Ishikawa (cell line): ENCODE measurements around the gene RPL6.

ENCODE experiments used
- CEBPB ChIP-seq: IDR thresholded peaks from 2 replicates; pipeline ENCODE4 v1.6.1; 2012
- CREB1 ChIP-seq: IDR thresholded peaks from 2 replicates; pipeline ENCODE4 v1.6.1; 2012; ENCODE audit warnings: low read depth
- EGR1 ChIP-seq: IDR thresholded peaks from 2 replicates; pipeline ENCODE4 v1.6.1; 2012
- EP300 ChIP-seq: IDR thresholded peaks from 2 replicates; pipeline ENCODE4 v1.6.1; 2012; ENCODE audit warnings: borderline replicate concordance
- FOXM1 ChIP-seq: IDR thresholded peaks from 2 replicates; pipeline ENCODE4 v1.6.1; 2012; ENCODE audit warnings: low read depth, borderline replicate concordance
- NFIC ChIP-seq: IDR thresholded peaks from 2 replicates; pipeline ENCODE4 v1.6.1; 2012
- RAD21 ChIP-seq: IDR thresholded peaks from 2 replicates; pipeline ENCODE4 v1.6.1; 2012; ENCODE audit warnings: low read depth
- REST ChIP-seq: IDR thresholded peaks from 2 replicates; pipeline ENCODE4 v1.6.1; 2012; ENCODE audit warnings: low read depth, mild to moderate bottlenecking
- TAF1 ChIP-seq: IDR thresholded peaks from 2 replicates; pipeline ENCODE4 v1.6.1; 2012; ENCODE audit warnings: low read depth, mild to moderate bottlenecking
- TCF12 ChIP-seq: IDR thresholded peaks from 2 replicates; pipeline ENCODE4 v1.6.1; 2012; ENCODE audit warnings: low read depth
- TEAD4 ChIP-seq: IDR thresholded peaks from 2 replicates; pipeline ENCODE4 v1.6.1; 2012
- YY1 ChIP-seq: IDR thresholded peaks from 2 replicates; pipeline ENCODE4 v1.6.1; 2012; ENCODE audit warnings: low read depth
- ZBTB7A ChIP-seq: IDR thresholded peaks from 2 replicates; pipeline ENCODE4 v1.6.1; 2012; ENCODE audit warnings: low read depth
- TF ChIP-seq, protein P1 (sequence below): IDR thresholded peaks from 2 replicates; pipeline ENCODE4 v1.6.1; 2012
- TF ChIP-seq, protein P2 (sequence below): IDR thresholded peaks from 2 replicates; pipeline ENCODE4 v1.6.1; 2012

RPL6 gene

DNA sequence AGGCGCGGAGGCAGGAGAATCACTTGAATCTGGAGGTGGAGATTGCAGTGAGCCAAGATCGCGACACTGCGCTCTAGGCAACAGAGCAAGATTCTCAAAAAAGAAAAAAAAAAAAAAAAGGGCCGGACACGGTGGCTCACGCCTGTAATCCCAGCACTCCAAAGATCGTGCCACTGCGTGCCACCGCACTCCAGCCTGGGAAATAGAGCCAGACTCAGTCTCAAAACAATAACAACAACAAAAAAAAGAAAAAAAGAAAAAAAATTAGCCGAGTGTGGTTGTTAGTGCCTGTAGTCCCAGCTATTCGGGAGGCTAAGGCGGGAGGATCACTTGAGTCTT lies 470 bp upstream of the RPL6 start:
- no peak for TF ChIP-seq TCF12
- no peak for TF ChIP-seq NFIC
- TF ChIP-seq CREB1: no peak
- no peak for TF ChIP-seq REST
- TF ChIP-seq, protein P1, sequence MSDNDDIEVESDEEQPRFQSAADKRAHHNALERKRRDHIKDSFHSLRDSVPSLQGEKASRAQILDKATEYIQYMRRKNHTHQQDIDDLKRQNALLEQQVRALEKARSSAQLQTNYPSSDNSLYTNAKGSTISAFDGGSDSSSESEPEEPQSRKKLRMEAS: no peak
- no peak for TF ChIP-seq RAD21
- no peak for TF ChIP-seq EP300
- TF ChIP-seq, protein P2, sequence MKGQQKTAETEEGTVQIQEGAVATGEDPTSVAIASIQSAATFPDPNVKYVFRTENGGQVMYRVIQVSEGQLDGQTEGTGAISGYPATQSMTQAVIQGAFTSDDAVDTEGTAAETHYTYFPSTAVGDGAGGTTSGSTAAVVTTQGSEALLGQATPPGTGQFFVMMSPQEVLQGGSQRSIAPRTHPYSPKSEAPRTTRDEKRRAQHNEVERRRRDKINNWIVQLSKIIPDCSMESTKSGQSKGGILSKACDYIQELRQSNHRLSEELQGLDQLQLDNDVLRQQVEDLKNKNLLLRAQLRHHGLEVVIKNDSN: no peak
- no peak for TF ChIP-seq EGR1
- TF ChIP-seq TEAD4: no peak
- no peak for TF ChIP-seq YY1
- no peak for TF ChIP-seq CEBPB

DNA sequence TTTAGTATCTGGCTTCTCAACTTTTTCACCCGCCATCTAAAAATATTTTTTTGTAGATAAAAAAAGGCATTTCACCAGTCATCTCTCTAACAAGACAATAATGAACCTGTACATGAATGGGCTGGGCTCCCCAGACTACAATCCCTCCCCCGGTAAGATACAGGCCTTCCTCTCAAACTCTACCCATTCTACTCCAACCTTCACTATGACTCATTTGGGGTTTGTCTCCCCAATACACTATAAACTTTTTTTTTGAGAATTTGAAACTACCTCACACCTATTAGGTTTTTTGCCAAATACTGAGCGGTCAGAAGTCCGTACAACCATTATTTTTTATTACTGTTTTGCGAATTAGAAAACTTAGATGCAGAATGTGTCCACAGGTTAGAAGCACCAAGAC lies 784 bp downstream of the RPL6 start:
- TF ChIP-seq CEBPB (no peak), EGR1 (no peak), ZBTB7A (no peak), YY1 (no peak)
- TF ChIP-seq, protein P1: no peak

DNA sequence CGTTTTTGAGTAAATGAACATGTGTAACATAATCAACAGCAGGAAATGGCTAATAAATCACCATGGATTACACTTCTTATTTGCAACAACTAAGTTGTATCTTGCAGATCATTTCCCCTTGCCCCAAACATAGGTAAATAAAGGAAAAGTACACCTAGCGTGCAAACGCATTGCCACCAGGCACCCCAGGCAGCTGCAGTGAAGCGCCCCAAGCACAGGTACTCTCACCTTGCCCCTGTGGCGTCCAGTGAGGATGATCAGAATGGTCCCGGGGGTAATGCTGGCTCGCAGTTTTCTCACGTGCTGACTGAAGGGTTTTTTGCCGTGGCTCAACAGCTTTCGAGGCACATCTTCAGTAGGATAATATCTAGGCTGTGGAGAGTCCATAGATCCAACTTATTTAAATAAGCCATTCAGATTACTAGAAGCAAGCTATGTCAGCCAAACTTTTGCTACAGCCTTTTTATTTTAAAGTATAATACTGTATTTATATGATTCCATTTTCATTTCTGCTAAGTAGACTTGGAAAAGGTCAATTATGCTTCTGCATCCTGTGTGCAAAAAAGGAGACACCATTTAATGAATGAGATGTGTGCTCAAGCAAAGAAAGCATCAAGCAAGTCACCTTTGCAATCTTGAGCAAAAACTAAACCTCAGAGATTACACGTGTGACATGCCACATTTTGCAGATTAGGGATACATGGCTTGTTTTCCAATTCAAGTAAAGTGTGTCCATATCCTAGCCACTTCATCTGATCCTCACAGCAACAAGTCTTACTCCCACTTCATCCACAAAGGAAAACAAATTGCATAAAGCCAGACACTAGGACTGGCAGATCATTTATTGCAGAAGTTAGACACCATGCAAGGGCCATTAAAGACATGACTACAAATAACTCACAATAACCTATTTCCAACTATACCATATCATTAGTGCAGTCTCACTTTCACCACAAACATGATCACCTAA lies 2.6 kb downstream of the RPL6 start:
- TF ChIP-seq, protein P1: no peak
- TF ChIP-seq REST: no peak
- no peak for TF ChIP-seq YY1
- TF ChIP-seq CREB1: no peak
- no peak for TF ChIP-seq TEAD4
- no peak for TF ChIP-seq FOXM1
- TF ChIP-seq ZBTB7A: no peak
- no peak for TF ChIP-seq TAF1
- TF ChIP-seq NFIC: no peak
- no peak for TF ChIP-seq CEBPB
- TF ChIP-seq, protein P2: no peak
- no peak for TF ChIP-seq RAD21
- no peak for TF ChIP-seq EP300
- no peak for TF ChIP-seq TCF12
- no peak for TF ChIP-seq EGR1

DNA sequence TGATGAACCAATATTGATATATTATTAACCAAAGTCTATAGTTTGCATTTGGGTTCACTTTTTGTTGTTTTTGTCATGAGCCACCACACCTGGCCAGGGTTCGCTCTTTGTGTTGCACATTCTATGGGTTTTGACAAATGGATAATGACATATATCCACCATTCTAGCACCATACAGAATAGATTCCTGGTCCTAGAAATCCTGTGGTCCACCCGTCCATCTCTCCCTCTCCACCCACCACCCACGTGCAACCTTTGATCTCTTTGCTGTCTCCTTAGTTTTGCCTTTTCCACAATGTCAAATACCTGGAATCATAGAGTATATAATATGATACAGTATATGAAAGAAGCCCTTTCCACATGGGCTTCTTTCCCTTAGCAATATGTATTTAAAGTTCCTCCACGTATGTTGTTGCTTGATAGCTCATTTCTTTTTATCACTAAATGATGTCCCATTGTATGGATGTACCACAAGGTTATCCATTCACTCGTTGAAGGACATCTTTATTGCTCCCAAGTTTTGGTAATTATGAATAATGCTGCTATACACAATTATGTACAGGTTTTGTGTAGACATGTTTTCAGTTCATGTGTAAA lies 7.4 kb downstream of the RPL6 start:
- no peak for TF ChIP-seq FOXM1
- no peak for TF ChIP-seq YY1
- no peak for TF ChIP-seq CREB1
- TF ChIP-seq TAF1: no peak
- TF ChIP-seq CEBPB: no peak
- no peak for TF ChIP-seq ZBTB7A
- no peak for TF ChIP-seq REST
- TF ChIP-seq EP300: no peak
- TF ChIP-seq TCF12: no peak
- TF ChIP-seq EGR1: no peak
- TF ChIP-seq, protein P2: no peak
- no peak for TF ChIP-seq NFIC
- TF ChIP-seq, protein P1: no peak
- TF ChIP-seq TEAD4: no peak
- TF ChIP-seq RAD21: no peak
